SU-DHL-6 (cell line): Measurements from ENCODE around the gene TNKS1BP1.

Experiments used
- H2AFZ ChIP-seq: fragments of 200-600 bp; sonication (generic); 2 replicates; pipeline ENCODE4 v1.6.1; 2014; ENCODE audit warnings: low read depth, mild to moderate bottlenecking, moderate library complexity, mixed read lengths, antibody characterized with exemption, low read length; ENCODE audit not compliant: severe bottlenecking
- H3F3A ChIP-seq: fragments of 200-600 bp; shearing (Covaris generic); 2 replicates; pipeline ENCODE4 v1.6.0; 2016; ENCODE audit warnings: antibody characterized with exemption, mild to moderate bottlenecking; ENCODE audit not compliant: insufficient read depth
- H3K27ac ChIP-seq: fragments of 200-600 bp; sonication (generic); 2 replicates; pipeline ENCODE4 v1.5.1; 2016; ENCODE audit warnings: low read depth, mild to moderate bottlenecking, low read length, moderate library complexity, mixed read lengths
- H3K27me3 ChIP-seq: fragments of 200-600 bp; sonication (generic), shearing (Covaris generic); 2 replicates; pipeline ENCODE4 v1.6.0; 2014; ENCODE audit warnings: mild to moderate bottlenecking, low read length
- H3K36me3 ChIP-seq: fragments of 200-600 bp; sonication (generic); 2 replicates; pipeline ENCODE4 v1.6.1; 2014; ENCODE audit warnings: mild to moderate bottlenecking, low read length, mixed read lengths
- H3K4me2 ChIP-seq: fragments of 300-600, 200-600 bp; shearing (Covaris generic), sonication (generic); 2 replicates; pipeline ENCODE4 v1.6.0; 2014; ENCODE audit warnings: low read length, low read depth, mild to moderate bottlenecking; ENCODE audit not compliant: poor library complexity, severe bottlenecking
- H3K4me3 ChIP-seq: fragments of 200-600 bp; sonication (generic); 2 replicates; pipeline ENCODE4 v1.5.1; 2014; ENCODE audit warnings: antibody characterized with exemption, low read length, mild to moderate bottlenecking, mixed read lengths; ENCODE audit not compliant: insufficient read depth, poor library complexity, severe bottlenecking
- H3K79me2 ChIP-seq: fragments of 200-600 bp; sonication (generic); 2 replicates; pipeline ENCODE4 v1.6.1; 2014; ENCODE audit warnings: mild to moderate bottlenecking, low read length, moderate library complexity; ENCODE audit not compliant: insufficient read depth
- H3K9ac ChIP-seq: fragments of 200-600 bp; sonication (generic); 2 replicates; pipeline ENCODE4 v1.7.0; 2014; ENCODE audit warnings: mild to moderate bottlenecking, low read length
- H3K9me2 ChIP-seq: fragments of 200-600 bp; sonication (generic); replicated peaks from 2 replicates; pipeline ENCODE4 v1.6.1; 2014; ENCODE audit warnings: low read length; ENCODE audit not compliant: insufficient read depth
- H3K9me3 ChIP-seq: fragments of 200-600 bp; sonication (generic); 2 replicates; pipeline ENCODE4 v1.6.1; 2014; ENCODE audit warnings: low read length, mixed read lengths; ENCODE audit not compliant: insufficient read depth
- H4K20me1 ChIP-seq: fragments of 200-600 bp; sonication (generic); 2 replicates; pipeline ENCODE4 v1.6.1; 2014; ENCODE audit warnings: low read depth, mild to moderate bottlenecking, antibody characterized with exemption, low read length, moderate library complexity, mixed read lengths
- CTCF ChIP-seq: fragments of 200-600 bp; sonication (generic); IDR thresholded peaks from one replicate; pipeline ENCODE4 v1.5.1; 2017; ENCODE audit warnings: antibody characterized with exemption, mild to moderate bottlenecking, low read length, moderate library complexity; ENCODE audit not compliant: insufficient read depth, poor library complexity, severe bottlenecking
- EZH2phosphoT487 ChIP-seq: fragments of 200-600 bp; sonication (generic), shearing (Covaris generic); conservative IDR thresholded peaks from 2 replicates; pipeline ENCODE4 v1.6.1; 2018; ENCODE audit warnings: mild to moderate bottlenecking, antibody characterized with exemption, low read length, moderate library complexity, mixed read lengths

TNKS1BP1 gene

GRCh38 chr11:57321388-57322255 is 3.1 kb downstream of the TNKS1BP1 start:
- Histone ChIP-seq H3K9me2 (no peaks in the 10 kb centered on the region), H3K4me2 (no peak overlapping the region), H3F3A (peaks cover 8% of the 10 kb centered on the region; the same call in 1 of the 2 replicates), H3K27me3 (no peaks in the 10 kb centered on the region), H3K9me3 (no peaks in the 10 kb centered on the region), H3K27ac (no peak overlapping the region), H4K20me1 (no peaks in the 10 kb centered on the region), H3K36me3 (no peaks in the 10 kb centered on the region), H2AFZ (no peak overlapping the region), H3K4me3 (no peak overlapping the region), H3K79me2 (no peaks in the 10 kb centered on the region), H3K9ac (no peak overlapping the region)
- TF ChIP-seq EZH2phosphoT487 (no peak), CTCF (no peak)

GRCh38 chr11:57320719-57321387 is 3.9 kb downstream of the TNKS1BP1 start:
- no peak overlapping the region for H3K4me2 ChIP-seq
- no peaks in the 10 kb centered on the region for H3K9me2 ChIP-seq
- H3K36me3 ChIP-seq = no peaks in the 10 kb centered on the region
- H2AFZ ChIP-seq = no peak overlapping the region
- H3K79me2 ChIP-seq = no peaks in the 10 kb centered on the region
- no peaks in the 10 kb centered on the region for H3K27me3 ChIP-seq
- peaks cover 6% of the 10 kb centered on the region; the same call in 1 of the 2 replicates for H3F3A ChIP-seq
- no peak overlapping the region for H3K4me3 ChIP-seq
- no peaks in the 10 kb centered on the region for H3K9me3 ChIP-seq
- no peaks in the 10 kb centered on the region for H4K20me1 ChIP-seq
- no peak overlapping the region for H3K27ac ChIP-seq
- H3K9ac ChIP-seq = no peak overlapping the region
- TF ChIP-seq CTCF (no peak), EZH2phosphoT487 (no peak)

GRCh38 chr11:57320067-57320718 is 4.6 kb downstream of the TNKS1BP1 start:
- no peaks in the 10 kb centered on the region for H3F3A ChIP-seq
- no peaks in the 10 kb centered on the region for H3K79me2 ChIP-seq
- no peak overlapping the region for H2AFZ ChIP-seq
- H3K27me3 ChIP-seq = no peaks in the 10 kb centered on the region
- TF ChIP-seq EZH2phosphoT487 = no peak
- TF ChIP-seq CTCF = no peak
- no peak overlapping the region for H3K4me3 ChIP-seq
- H3K27ac ChIP-seq = no peak overlapping the region
- H3K9ac ChIP-seq = no peak overlapping the region
- no peaks in the 10 kb centered on the region for H4K20me1 ChIP-seq
- H3K4me2 ChIP-seq = no peak overlapping the region
- no peaks in the 10 kb centered on the region for H3K9me3 ChIP-seq
- H3K9me2 ChIP-seq = no peaks in the 10 kb centered on the region
- H3K36me3 ChIP-seq = no peaks in the 10 kb centered on the region
